H9 (cell line): ENCODE data around the gene GPR35. TPM values are rescaled to one million over a fixed set of nuclear protein-coding genes. Genes with fewer than 3 reads are reported as not detected.

Experiments used
- DNase-seq: peaks from one replicate; pipeline ENCODE4 v3.0.0-alpha.2; 2017
- H2AFZ ChIP-seq: one replicate; pipeline ENCODE4 v1.6.1; 2013; ENCODE audit warnings: mild to moderate bottlenecking, low read length, control low read depth, moderate library complexity
- H2AK5ac ChIP-seq: 2 replicates; pipeline ENCODE4 v1.6.1; 2013; ENCODE audit warnings: low read length, control low read depth, mixed read lengths; ENCODE audit not compliant: insufficient read length
- H2BK120ac ChIP-seq: one replicate; pipeline ENCODE4 v1.6.1; 2013; ENCODE audit warnings: low read depth, mild to moderate bottlenecking, low read length, control low read depth, inconsistent platforms; ENCODE audit not compliant: poor library complexity, severe bottlenecking
- H2BK12ac ChIP-seq: 2 replicates; pipeline ENCODE4 v1.6.1; 2013; ENCODE audit warnings: low read length, control low read depth, mixed read lengths, low read depth; ENCODE audit not compliant: insufficient read length
- H2BK15ac ChIP-seq: 2 replicates; pipeline ENCODE4 v1.6.1; 2013; ENCODE audit warnings: low read depth, low read length, control low read depth
- H2BK20ac ChIP-seq: one replicate; pipeline ENCODE4 v1.6.1; 2013; ENCODE audit warnings: low read depth, mild to moderate bottlenecking, low read length, control low read depth, inconsistent platforms; ENCODE audit not compliant: poor library complexity, severe bottlenecking
- H2BK5ac ChIP-seq: 2 replicates; pipeline ENCODE4 v1.6.1; 2013; ENCODE audit warnings: low read length, control low read depth, mixed read lengths; ENCODE audit not compliant: insufficient read length
- H3K14ac ChIP-seq: 2 replicates; pipeline ENCODE4 v1.6.1; 2013; ENCODE audit warnings: low read length, control low read depth; ENCODE audit not compliant: insufficient read depth
- H3K18ac ChIP-seq: 2 replicates; pipeline ENCODE4 v1.6.1; 2013; ENCODE audit warnings: low read depth, mild to moderate bottlenecking, mixed read lengths, low read length, control low read depth; ENCODE audit not compliant: insufficient read length
- H3K23ac ChIP-seq: 2 replicates; pipeline ENCODE4 v1.6.1; 2013; ENCODE audit warnings: low read length, control low read depth, mixed read lengths, low read depth; ENCODE audit not compliant: insufficient read length
- H3K23me2 ChIP-seq: 2 replicates; pipeline ENCODE4 v1.6.1; 2013; ENCODE audit warnings: low read depth, mild to moderate bottlenecking, mixed read lengths, low read length, control low read depth; ENCODE audit not compliant: insufficient read length, poor library complexity, severe bottlenecking
- H3K27ac ChIP-seq: 2 replicates; pipeline ENCODE4 v1.5.1; 2013; ENCODE audit warnings: low read length, control low read depth, mixed read lengths, low read depth; ENCODE audit not compliant: insufficient read length
- H3K27me3 ChIP-seq: 2 replicates; pipeline ENCODE4 v1.6.1; 2013; ENCODE audit warnings: low read length, control low read depth, inconsistent platforms; ENCODE audit not compliant: insufficient read depth
- H3K4ac ChIP-seq: 2 replicates; pipeline ENCODE4 v1.6.1; 2013; ENCODE audit warnings: low read depth, mild to moderate bottlenecking, control low read depth, inconsistent platforms, low read length, moderate library complexity
- H3K4me1 ChIP-seq: 2 replicates; pipeline ENCODE4 v1.6.1; 2013; ENCODE audit warnings: low read length, control low read depth, inconsistent platforms; ENCODE audit not compliant: insufficient read depth
- H3K4me2 ChIP-seq: 2 replicates; pipeline ENCODE4 v1.6.1; 2013; ENCODE audit warnings: low read length, control low read depth, mixed read lengths; ENCODE audit not compliant: insufficient read length, insufficient read depth
- H3K56ac ChIP-seq: 2 replicates; pipeline ENCODE4 v1.6.1; 2013; ENCODE audit warnings: low read depth, mild to moderate bottlenecking, mixed read lengths, low read length, control low read depth; ENCODE audit not compliant: insufficient read length
- H3K79me1 ChIP-seq: 2 replicates; pipeline ENCODE4 v1.6.1; 2013; ENCODE audit warnings: low read depth, mild to moderate bottlenecking, moderate library complexity, low read length, control low read depth, inconsistent platforms; ENCODE audit not compliant: insufficient read depth, poor library complexity, severe bottlenecking
- H3K79me2 ChIP-seq: 2 replicates; pipeline ENCODE4 v1.6.1; 2013; ENCODE audit warnings: low read length, control low read depth, inconsistent platforms; ENCODE audit not compliant: insufficient read depth
- H3K9ac ChIP-seq: 2 replicates; pipeline ENCODE4 v1.6.1; 2013; ENCODE audit warnings: low read length, control low read depth, mixed read lengths; ENCODE audit not compliant: insufficient read length; ENCODE audit errors: extremely low read depth
- H3K9me3 ChIP-seq: one replicate; pipeline ENCODE4 v1.6.1; 2013; ENCODE audit warnings: low read depth, low read length, inconsistent platforms; ENCODE audit not compliant: control insufficient read depth
- H3T11ph ChIP-seq: one replicate; pipeline ENCODE4 v1.6.1; 2013; ENCODE audit warnings: mild to moderate bottlenecking, low read length, control low read depth, inconsistent platforms
- H4K20me1 ChIP-seq: one replicate; pipeline ENCODE4 v1.6.1; 2013; ENCODE audit not compliant: control insufficient read depth, insufficient read length, insufficient read depth
- H4K5ac ChIP-seq: 2 replicates; pipeline ENCODE4 v1.6.1; 2013; ENCODE audit warnings: low read depth, mild to moderate bottlenecking, mixed read lengths, low read length, control low read depth; ENCODE audit not compliant: insufficient read length
- H4K8ac ChIP-seq: replicated peaks from 2 replicates; pipeline ENCODE4 v1.6.1; 2013; ENCODE audit warnings: low read length, control low read depth, mixed read lengths, low read depth; ENCODE audit not compliant: insufficient read length
- H4K91ac ChIP-seq: 2 replicates; pipeline ENCODE4 v1.6.1; 2013; ENCODE audit warnings: low read depth, mild to moderate bottlenecking, moderate library complexity, mixed read lengths, low read length, control low read depth; ENCODE audit not compliant: insufficient read length
- H3K27ac Mint-ChIP-seq, 3 experiments: 2 replicates in 2 of 3; 3 replicates in 1 of 3; pipeline ENCODE4 v1.8.0; 2020 to 2021; ENCODE audit warnings: mixed read lengths in 3 of 3, mild to moderate bottlenecking in 1 of 3, moderate library complexity in 1 of 3
- H3K27me3 Mint-ChIP-seq: 2 replicates; pipeline ENCODE4 v1.8.0; 2021; ENCODE audit warnings: low read depth, mild to moderate bottlenecking, moderate library complexity, mixed read lengths
- H3K36me3 Mint-ChIP-seq, 3 experiments: 2 replicates in 2 of 3; 3 replicates in 1 of 3; pipeline ENCODE4 v1.8.0; 2020 to 2021; ENCODE audit warnings: low read depth in 3 of 3, mixed read lengths in 3 of 3; ENCODE audit not compliant: insufficient read depth in 1 of 3
- H3K4me1 Mint-ChIP-seq, 2 experiments: 2 replicates each; pipeline ENCODE4 v1.8.0; 2020; ENCODE audit warnings: mixed read lengths in 2 of 2
- H3K4me3 Mint-ChIP-seq, 2 experiments: 2 replicates in 1 of 2; 3 replicates in 1 of 2; pipeline ENCODE4 v1.8.0; 2020 to 2021; ENCODE audit warnings: mild to moderate bottlenecking in 2 of 2, mixed read lengths in 2 of 2, moderate library complexity in 1 of 2
- H3K9me3 Mint-ChIP-seq, 2 experiments: 2 replicates in 1 of 2; 3 replicates in 1 of 2; pipeline ENCODE4 v1.8.0; 2020; ENCODE audit warnings: mild to moderate bottlenecking in 2 of 2, mixed read lengths in 2 of 2, moderate library complexity in 1 of 2
- WGBS: extraction: QIAGEN DNeasy Blood & Tissue Kit; methylation state at CpG from one replicate; pipeline ENCODE4 v1.1.7; 2013; ENCODE audit warnings: missing lambda C conversion rate, low lambda C conversion rate, mixed read lengths; ENCODE audit not compliant: insufficient read length; ENCODE audit errors: extremely low coverage; 5-methylcytosine and 5-hydroxymethylcytosine counted together
- total RNA-seq: library from RNA; stranded (reverse); gene quantifications from 2 replicates; pipeline ENCODE4 v1.2.1, GENCODE V29; 2021
- TF ChIP-seq, protein P1 (sequence below): fragments of 200-600 bp; sonication (generic); conservative IDR thresholded peaks from 3 replicates; pipeline ENCODE4 v1.8.0; 2021; ENCODE audit warnings: antibody characterized with exemption, mild to moderate bottlenecking

Gene GPR35
- total RNA-seq, 1 experiment from 2014 or later, result 1.4 TPM

DNA sequence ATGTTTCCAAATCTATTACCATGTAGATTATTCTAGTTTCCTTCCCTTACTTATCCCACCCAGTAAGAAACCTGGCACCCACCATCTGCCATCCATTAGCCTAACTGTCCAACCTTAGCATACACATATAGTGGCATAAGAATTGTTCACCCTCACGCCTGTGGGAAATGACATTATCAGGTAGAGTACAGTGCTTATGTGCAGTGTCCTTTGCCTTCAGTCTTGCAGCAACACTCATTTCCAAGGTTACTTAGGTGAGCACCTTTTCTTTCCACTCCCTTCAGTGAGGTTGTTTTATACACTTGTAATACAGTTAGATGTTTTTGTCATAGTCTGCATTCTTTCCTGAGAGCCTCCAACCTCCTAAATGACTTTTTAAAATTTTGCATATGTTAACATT lies 39.3 kb downstream of the GPR35 start:
- Mint-ChIP-seq H3K9me3 (peaks cover 7 to 14% of the 10 kb centered on the region in 2 experiments; a peak in 3 of 5 replicates), H3K27me3 (peaks cover 43% of the 10 kb centered on the region), H3K4me1 (no peaks in the 10 kb centered on the region), H3K4me3 (no peak overlapping the region), H3K36me3 (no peaks in the 10 kb centered on the region), H3K27ac (no peak overlapping the region)
- Histone ChIP-seq H3K23ac (no peak overlapping the region), H3K79me1 (no peaks in the 10 kb centered on the region), H4K8ac (no peak overlapping the region), H4K91ac (no peak overlapping the region), H3K18ac (no peak overlapping the region), H3K27ac (no peak overlapping the region), H2BK15ac (no peak overlapping the region), H3K4me1 (no peaks in the 10 kb centered on the region), H3T11ph (no peak overlapping the region), H3K9ac (no peak overlapping the region), H3K56ac (no peak overlapping the region), H3K14ac (no peak overlapping the region), H3K4ac (no peak overlapping the region), H2BK120ac (no peak overlapping the region), H2BK5ac (no peak overlapping the region), H3K27me3 (no peaks in the 10 kb centered on the region), H3K79me2 (no peaks in the 10 kb centered on the region), H2BK12ac (no peak overlapping the region), H2BK20ac (no peak overlapping the region), H4K5ac (no peak overlapping the region), H3K23me2 (no peaks in the 10 kb centered on the region), H2AFZ (no peak overlapping the region), H3K4me2 (no peak overlapping the region), H4K20me1 (no peaks in the 10 kb centered on the region), H3K9me3 (peaks cover 4% of the 10 kb centered on the region), H2AK5ac (no peak overlapping the region)
- TF ChIP-seq, protein P1, sequence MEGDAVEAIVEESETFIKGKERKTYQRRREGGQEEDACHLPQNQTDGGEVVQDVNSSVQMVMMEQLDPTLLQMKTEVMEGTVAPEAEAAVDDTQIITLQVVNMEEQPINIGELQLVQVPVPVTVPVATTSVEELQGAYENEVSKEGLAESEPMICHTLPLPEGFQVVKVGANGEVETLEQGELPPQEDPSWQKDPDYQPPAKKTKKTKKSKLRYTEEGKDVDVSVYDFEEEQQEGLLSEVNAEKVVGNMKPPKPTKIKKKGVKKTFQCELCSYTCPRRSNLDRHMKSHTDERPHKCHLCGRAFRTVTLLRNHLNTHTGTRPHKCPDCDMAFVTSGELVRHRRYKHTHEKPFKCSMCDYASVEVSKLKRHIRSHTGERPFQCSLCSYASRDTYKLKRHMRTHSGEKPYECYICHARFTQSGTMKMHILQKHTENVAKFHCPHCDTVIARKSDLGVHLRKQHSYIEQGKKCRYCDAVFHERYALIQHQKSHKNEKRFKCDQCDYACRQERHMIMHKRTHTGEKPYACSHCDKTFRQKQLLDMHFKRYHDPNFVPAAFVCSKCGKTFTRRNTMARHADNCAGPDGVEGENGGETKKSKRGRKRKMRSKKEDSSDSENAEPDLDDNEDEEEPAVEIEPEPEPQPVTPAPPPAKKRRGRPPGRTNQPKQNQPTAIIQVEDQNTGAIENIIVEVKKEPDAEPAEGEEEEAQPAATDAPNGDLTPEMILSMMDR, result no peak
- no peak for DNase-seq
- WGBS, result no CpG with 5 or more reads among the region's 1 CpG
